GM06990 (cell line): ENCODE measurements around the gene CASP8AP2.
"Not testable (repeated sequence)": the region's sequence is repeated elsewhere in the genome, so short reads cannot be mapped to it uniquely, and the experiment has no call there.

Experiments
- DNase-seq: peaks from one replicate; pipeline ENCODE4 v3.0.0-alpha.2; 2011; ENCODE audit not compliant: insufficient read length; ENCODE audit errors: extremely low read depth
- H3K27me3 ChIP-seq: replicated peaks from 2 replicates; pipeline ENCODE4 v1.6.0; 2011; ENCODE audit warnings: low read length; ENCODE audit not compliant: control insufficient read depth, insufficient read depth
- H3K36me3 ChIP-seq: 2 replicates; pipeline ENCODE4 v1.5.1; 2011; ENCODE audit warnings: low read length; ENCODE audit not compliant: control insufficient read depth, insufficient read depth
- H3K4me3 ChIP-seq: replicated peaks from 2 replicates; pipeline ENCODE4 v1.5.1; 2011; ENCODE audit warnings: low read depth, mild to moderate bottlenecking, control low read depth, low read length
- TF ChIP-seq, protein P1 (sequence below): IDR thresholded peaks from 2 replicates; pipeline ENCODE4 v1.5.1; 2011; ENCODE audit warnings: low read length, control low read depth, mild to moderate bottlenecking, inconsistent platforms; ENCODE audit not compliant: insufficient read depth, poor library complexity, severe bottlenecking

CASP8AP2 gene

DNA sequence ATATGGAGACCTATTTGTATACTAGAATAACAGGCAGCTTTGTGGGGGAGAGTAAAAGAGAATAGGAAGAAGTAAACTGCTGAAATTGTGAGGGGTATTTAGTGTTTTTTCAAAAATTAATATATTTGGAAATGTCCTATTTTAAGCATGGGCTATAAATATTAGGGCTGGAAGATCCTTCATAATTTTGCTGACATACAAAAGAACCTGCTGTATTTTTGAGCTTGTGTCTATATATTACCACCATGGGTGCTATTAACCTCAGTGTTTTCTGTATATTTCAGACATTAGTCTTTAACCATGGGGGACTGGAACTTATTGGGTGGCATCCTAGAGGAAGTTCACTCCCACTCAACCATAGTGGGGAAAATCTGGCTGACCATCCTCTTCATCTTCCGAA lies 64.5 kb downstream of the CASP8AP2 start, which contains the start of gene GJA10:
GJA10 (plus strand) TSS at position 301 of the 400 bp plus-strand sequence; CDS start at position 301, 0 bp downstream.
- no peak within 1 kb of the TSS for H3K4me3 ChIP-seq
- H3K27me3 ChIP-seq: no peaks in the 10 kb centered on the region; the same call in 1 of the 2 replicates
- no peak for DNase-seq
- no peaks in the 10 kb centered on the region for H3K36me3 ChIP-seq
- TF ChIP-seq, protein P1, sequence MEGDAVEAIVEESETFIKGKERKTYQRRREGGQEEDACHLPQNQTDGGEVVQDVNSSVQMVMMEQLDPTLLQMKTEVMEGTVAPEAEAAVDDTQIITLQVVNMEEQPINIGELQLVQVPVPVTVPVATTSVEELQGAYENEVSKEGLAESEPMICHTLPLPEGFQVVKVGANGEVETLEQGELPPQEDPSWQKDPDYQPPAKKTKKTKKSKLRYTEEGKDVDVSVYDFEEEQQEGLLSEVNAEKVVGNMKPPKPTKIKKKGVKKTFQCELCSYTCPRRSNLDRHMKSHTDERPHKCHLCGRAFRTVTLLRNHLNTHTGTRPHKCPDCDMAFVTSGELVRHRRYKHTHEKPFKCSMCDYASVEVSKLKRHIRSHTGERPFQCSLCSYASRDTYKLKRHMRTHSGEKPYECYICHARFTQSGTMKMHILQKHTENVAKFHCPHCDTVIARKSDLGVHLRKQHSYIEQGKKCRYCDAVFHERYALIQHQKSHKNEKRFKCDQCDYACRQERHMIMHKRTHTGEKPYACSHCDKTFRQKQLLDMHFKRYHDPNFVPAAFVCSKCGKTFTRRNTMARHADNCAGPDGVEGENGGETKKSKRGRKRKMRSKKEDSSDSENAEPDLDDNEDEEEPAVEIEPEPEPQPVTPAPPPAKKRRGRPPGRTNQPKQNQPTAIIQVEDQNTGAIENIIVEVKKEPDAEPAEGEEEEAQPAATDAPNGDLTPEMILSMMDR: no peak

DNA sequence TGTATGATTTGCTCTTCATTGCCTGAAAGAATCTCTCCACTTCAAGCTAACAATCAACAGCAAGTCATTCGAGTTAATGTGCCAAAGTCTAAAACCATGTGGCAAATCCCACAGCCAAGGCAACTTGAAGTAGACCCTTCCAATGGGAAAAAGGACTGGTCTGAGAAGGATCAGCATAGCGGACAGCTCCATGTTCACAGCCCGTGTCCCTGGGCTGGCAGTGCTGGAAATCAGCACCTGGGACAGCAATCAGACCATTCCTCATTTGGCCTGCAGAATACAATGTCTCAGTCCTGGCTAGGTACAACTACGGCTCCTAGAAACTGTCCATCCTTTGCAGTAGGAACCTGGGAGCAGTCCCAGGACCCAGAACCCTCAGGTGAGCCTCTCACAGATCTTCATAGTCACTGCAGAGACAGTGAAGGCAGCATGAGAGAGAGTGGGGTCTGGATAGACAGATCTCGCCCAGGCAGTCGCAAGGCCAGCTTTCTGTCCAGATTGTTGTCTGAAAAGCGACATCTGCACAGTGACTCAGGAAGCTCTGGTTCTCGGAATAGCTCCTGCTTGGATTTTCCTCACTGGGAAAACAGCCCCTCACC lies 65.7 kb downstream of the CASP8AP2 start:
- Histone ChIP-seq H3K27me3 (no peaks in the 10 kb centered on the region; the same call in 1 of the 2 replicates), H3K4me3 (no peak overlapping the region), H3K36me3 (no peaks in the 10 kb centered on the region)
- TF ChIP-seq, protein P1: no peak
- no peak for DNase-seq

DNA sequence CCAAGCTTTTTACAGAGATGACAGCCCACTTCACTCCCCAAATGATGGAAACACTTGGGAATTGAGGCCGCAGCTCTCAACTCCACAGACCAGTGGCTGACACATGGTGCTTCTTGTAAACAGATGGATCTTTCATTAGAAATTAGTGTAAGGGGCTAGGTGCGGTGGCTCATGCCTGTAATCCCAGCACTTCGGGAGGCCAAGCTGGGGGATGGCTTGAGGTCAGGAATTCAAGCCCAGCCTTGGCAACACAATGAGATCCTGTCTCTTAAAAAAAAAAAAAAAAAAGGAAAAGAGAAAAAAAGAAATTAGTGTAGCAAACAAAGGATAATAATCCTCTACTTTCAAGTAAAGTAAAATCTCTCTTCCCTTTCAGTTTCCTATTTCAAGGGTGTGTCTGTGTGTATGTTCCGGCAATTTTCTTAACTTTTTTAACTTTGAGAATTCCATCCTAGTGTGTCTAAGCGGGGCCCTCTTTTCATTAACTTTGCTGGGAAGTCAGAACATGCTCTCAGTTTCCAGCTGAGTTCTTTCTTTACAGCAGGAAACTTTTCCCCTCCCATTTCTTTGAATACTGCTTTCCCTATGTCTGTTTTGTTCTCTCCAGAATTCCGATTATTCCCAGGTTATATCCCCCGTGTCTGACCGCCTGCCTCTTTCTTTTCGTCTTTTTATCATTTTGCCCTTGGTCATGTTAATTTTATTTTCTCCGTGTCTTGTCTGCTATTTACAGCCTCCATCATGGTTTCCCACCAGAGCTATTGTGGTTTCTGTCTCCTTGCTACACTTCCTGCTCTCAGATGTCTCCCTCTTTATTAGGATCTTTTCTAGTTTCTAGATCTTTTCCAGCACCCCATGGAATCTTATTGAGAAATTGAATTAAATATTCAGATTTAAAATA lies 80.6 kb downstream of the CASP8AP2 start:
- not testable (repeated sequence) for H3K4me3 ChIP-seq, DNase-seq, H3K27me3 ChIP-seq, H3K36me3 ChIP-seq

DNA sequence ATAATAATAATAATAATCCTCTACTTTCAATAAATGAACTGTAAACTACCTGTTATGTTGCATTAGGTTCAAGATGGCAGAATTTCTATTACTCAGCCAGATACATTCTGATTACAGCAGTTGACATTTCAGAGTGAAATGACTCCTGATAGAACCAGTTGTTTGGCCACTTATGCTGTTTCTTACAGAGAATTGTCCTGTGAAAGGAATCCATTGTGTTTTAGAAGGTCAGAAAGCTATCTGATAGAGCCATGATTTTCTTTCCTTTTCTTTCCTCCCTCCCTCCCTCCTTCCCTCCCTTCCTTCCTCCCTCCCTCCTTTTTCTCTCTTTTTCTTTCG lies 81.2 kb downstream of the CASP8AP2 start:
- TF ChIP-seq, protein P1: no peak
- no peak for DNase-seq
- no peak overlapping the region for H3K4me3 ChIP-seq
- H3K27me3 ChIP-seq: no peaks in the 10 kb centered on the region
- H3K36me3 ChIP-seq: no peaks in the 10 kb centered on the region

DNA sequence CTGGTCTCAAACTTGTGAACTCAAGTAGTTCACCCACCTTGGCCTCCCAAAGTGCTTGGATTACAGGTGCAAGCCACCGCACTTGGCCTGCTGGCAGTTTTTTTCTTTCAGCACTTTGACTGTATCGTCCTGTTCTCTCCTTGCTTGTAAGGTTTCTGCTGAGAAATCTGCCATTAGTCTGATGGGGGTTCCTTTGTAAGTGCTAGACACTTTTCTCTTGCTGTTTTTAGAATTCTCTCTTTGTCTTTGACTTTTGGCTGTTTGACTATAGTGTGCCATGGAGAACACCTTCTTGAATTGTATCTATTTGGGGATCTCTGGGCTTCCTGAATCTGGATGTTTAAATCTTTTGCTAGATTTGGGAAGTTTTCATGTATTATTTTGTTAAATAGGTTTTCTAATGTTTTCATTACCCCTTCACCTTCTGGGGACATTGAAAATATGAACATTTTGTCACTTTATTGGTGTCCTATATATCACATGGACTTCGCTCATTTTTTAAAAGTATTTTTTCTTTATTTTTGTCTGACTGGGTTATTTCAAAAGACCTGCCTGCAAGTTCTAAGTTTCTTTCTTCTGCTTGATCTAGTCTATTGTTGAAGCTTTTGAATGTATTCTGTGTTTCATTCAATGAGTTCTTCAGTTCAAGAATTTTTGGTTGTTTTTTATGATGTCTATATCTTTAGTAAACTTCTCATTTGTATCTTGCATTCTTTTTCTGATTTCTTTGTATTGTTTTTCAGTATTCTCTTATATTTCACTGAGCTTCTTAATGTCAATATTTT lies 86.6 kb downstream of the CASP8AP2 start:
- Histone ChIP-seq H3K27me3 (no peaks in the 10 kb centered on the region), H3K4me3 (no peak overlapping the region), H3K36me3 (no peaks in the 10 kb centered on the region)
- DNase-seq: no peak
- TF ChIP-seq, protein P1: no peak

DNA sequence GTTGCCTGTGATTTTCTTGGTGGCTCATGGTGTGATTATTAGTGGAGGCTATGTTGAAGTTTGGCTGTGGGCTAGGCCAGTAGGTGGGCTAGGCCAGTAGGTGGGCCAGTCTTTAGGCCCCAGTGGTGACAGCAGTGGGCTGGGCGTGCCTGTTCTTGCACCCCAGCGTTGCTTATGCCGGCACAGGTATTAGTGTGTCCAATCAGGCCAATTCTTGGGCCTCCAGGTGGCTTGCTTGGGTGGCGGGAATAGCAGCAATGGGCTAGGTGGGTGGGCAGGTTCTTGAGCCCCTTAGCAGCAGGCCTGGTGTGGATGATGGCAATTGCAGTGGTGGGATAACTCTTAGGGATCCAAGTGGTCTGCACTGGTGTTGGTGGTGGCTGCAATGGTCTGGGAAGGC lies 87.5 kb downstream of the CASP8AP2 start:
- no peaks in the 10 kb centered on the region for H3K27me3 ChIP-seq
- no peak overlapping the region for H3K4me3 ChIP-seq
- no peak for DNase-seq
- TF ChIP-seq, protein P1: no peak
- no peaks in the 10 kb centered on the region for H3K36me3 ChIP-seq
